A549 (cell line): Measurements from ENCODE around the gene RHOB.

Experiments used
- CHD2 ChIP-seq: fragments of 150-350 bp; IDR thresholded peaks from 2 replicates; pipeline ENCODE4 v1.6.1; 2014; ENCODE audit warnings: low read length; ENCODE audit not compliant: partially characterized antibody
- CTCF ChIP-seq: fragments of >200 bp; sonication (Bioruptor Twin); formaldehyde crosslinking; IDR thresholded peaks from 3 replicates; pipeline ENCODE4 v1.5.1; 2016
- GATA3 ChIP-seq: IDR thresholded peaks from 2 replicates; pipeline ENCODE4 v1.6.1; 2012; ENCODE audit warnings: borderline replicate concordance
- HDAC2 ChIP-seq: fragments of 200-600 bp; sonication (generic); IDR thresholded peaks from 2 replicates; pipeline ENCODE4 v1.6.1; 2016
- HOXA7 ChIP-seq: fragments of 250-450 bp; sonication (Bioruptor Pico); IDR thresholded peaks from 2 replicates; pipeline ENCODE4 v1.5.0; 2020; ENCODE audit warnings: mild to moderate bottlenecking, moderate library complexity
- HOXB5 ChIP-seq: fragments of 250-450 bp; sonication (Bioruptor Pico); IDR thresholded peaks from 2 replicates; pipeline ENCODE4 v1.5.0; 2020; ENCODE audit warnings: mild to moderate bottlenecking, moderate library complexity
- MAX ChIP-seq: IDR thresholded peaks from 2 replicates; pipeline ENCODE4 v1.6.1; 2012
- MYC ChIP-seq: IDR thresholded peaks from 2 replicates; pipeline ENCODE4 v1.6.1; 2012; ENCODE audit warnings: mild to moderate bottlenecking, inconsistent platforms, low read length, improper control_type of control experiment, borderline replicate concordance
- PHF8 ChIP-seq: fragments of 200-600 bp; sonication (generic); IDR thresholded peaks from 2 replicates; pipeline ENCODE4 v1.6.1; 2016; ENCODE audit warnings: low read depth, mild to moderate bottlenecking, antibody characterized with exemption, moderate library complexity, borderline replicate concordance
- POLR2A ChIP-seq: IDR thresholded peaks from 2 replicates; pipeline ENCODE4 v1.6.1; 2012; ENCODE audit warnings: mild to moderate bottlenecking, low read length
- POLR2AphosphoS2 ChIP-seq: conservative IDR thresholded peaks from 2 replicates; pipeline ENCODE4 v1.6.1; 2012; ENCODE audit warnings: low read length, improper control_type of control experiment, inconsistent platforms
- SREBF2 ChIP-seq: fragments of 450-650 bp; IDR thresholded peaks from 2 replicates; pipeline ENCODE4 v1.6.1; 2014; ENCODE audit warnings: mild to moderate bottlenecking, moderate library complexity

- TF ChIP-seq HDAC2 (no peak), CTCF (no peak), MYC (no peak), POLR2A (no peak), MAX (no peak), HOXB5 (CRISPR knock-in tag) (no peak), POLR2AphosphoS2 (no peak), PHF8 (no peak), CHD2 (no peak), HOXA7 (CRISPR knock-in tag) (no peak), SREBF2 (no peak), GATA3 (no peak)
Measured at GRCh38 chr2:20484810-20485611, 38.1 kb downstream of the RHOB start.
